HG03469 (cell line): ENCODE results near the gene CD244.

Source experiments
- ATAC-seq: cut with Tn5 transposase; IDR thresholded peaks from one replicate; pipeline ENCODE4 v1.9.1; 2021; ENCODE audit warnings: mild to moderate bottlenecking, moderate library complexity, moderate number of reproducible peaks; ENCODE audit not compliant: unreplicated experiment

Gene CD244

GRCh38 chr1:160850993-160851392 lies 11.7 kb downstream of the CD244 start:
- no peak for ATAC-seq

DNA sequence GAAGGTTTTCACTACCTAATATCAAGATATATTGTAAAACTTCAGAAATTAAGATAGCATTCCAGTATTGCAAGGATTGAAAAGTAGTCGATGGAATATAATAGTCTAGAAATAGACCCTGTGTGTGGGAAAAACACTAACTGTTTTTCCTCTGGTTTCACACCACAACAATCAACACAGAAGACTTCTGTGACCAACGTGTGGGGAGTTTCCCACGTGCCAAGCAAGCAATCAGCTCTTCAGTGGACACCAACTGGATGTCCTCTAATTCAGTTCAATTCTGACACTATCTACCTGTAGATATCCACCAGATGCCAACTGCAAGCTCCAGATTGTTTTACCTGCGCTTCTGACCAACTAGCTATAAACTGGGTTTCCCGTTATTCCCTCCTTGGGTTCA lies 12.1 kb downstream of the CD244 start:
- no peak for ATAC-seq

DNA sequence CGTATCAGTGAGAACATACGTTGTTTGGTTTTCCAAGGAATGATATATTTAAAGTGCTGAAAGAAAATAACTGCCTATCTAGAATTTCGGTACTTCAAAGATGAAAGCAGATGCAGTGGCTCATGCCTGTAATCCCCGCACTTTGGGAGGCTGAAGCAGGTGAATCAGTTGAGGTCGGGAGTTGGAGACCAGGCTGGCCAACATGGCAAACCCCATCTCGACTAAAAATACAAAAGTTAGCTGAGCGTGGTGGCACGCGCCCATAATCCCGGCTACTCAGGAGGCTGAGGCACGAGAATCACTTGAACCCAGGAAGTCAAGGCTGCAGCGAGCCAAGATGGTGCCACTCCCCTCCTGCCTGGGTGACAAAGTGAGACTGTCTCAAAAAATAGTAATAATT lies 16.4 kb downstream of the CD244 start:
- no peak for ATAC-seq

- ATAC-seq = no peak
These were observed 18.0 kb downstream of the CD244 start for GRCh38 chr1:160844447-160845232.

GRCh38 chr1:160841079-160841478 lies 21.6 kb downstream of the CD244 start:
- ATAC-seq = no peak

DNA sequence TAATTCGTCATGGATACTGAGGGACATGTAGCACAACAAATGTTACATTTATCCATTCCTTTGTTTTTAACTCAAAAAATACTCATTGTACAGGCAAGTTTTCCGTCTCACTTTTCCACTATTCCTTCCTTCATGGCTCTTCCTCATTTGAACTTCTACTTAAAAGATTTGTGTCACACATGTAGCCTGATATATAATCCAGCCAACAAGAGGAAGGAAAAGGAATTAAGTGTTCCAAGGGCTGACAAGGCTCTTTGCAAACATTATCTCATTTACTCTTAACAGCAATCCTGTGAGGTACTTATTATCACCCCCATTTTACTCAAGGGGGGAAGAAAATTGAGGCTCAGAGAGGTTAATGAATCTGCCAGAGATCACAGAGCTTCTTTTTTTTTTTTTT lies 22.9 kb downstream of the CD244 start:
- no peak for ATAC-seq

DNA sequence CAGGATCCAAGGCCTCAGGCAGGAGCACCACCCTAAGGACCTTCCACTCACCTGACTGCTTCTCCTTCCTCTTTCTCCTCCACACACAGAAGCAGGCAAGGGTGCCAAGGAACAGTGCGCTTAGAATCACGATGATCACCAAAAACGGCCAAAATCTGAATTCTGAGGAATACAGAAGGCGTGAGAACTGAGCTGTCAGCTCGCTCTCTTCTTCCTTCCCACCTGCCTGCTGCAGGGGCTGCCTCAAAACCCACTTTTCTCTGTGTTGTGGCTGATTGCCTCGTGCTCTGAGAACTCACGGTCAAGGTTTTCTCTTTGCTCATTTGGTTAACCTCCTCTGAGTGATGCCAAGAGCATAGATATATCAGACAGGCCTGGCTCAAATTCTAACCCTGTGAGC lies 23.8 kb downstream of the CD244 start:
- no peak for ATAC-seq

- ATAC-seq = peak; percentile 51
These were observed 25.0 kb downstream of the CD244 start for GRCh38 chr1:160837558-160838205.

DNA sequence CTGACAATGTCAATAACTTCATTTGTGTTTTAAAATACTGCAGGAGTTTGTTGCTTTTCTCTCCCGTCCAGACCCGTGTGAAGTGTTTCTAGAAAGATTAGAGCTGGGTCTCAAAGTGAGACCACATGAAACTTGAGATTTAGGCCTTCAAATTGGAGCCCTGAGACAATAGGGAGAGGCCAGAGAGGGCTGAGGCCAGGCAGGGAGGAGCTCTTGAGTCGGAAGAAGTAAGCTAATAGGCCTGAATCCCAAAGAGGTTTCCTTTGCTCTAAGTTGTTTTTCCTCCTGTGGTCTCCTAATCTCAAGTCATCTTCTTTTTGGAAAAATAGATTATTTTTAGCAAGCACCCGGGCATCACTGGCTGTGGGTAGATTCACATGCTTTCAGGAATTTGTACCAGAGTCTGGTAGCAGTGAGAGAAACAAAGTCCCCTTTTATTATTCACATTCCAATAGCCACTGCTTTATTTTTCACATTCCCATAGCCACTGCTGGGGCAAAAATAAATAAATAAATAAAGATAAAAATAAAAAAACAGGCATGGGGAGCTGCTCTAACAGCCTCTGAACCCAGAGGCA lies 25.6 kb downstream of the CD244 start:
- ATAC-seq = no peak

DNA sequence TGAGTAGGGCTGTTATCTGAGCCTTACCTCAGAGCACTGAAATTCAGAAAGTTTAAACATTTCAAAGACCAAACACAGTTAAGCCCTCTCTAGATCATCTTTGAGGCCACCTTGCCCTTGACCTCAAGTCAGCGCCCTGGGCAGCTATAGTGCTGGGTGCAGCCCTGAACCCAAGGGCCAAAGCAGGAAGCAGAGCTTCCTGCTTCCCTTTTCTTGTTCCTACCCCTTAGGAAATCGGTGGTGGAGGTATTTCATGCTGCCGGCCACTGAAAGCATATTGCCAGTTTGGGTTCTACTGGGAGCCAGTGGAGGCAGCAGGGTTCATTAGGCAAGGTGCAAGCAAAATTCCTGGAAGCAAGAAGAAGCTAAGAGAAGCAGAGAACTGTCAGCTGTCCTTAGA lies 26.1 kb downstream of the CD244 start:
- ATAC-seq = no peak

DNA sequence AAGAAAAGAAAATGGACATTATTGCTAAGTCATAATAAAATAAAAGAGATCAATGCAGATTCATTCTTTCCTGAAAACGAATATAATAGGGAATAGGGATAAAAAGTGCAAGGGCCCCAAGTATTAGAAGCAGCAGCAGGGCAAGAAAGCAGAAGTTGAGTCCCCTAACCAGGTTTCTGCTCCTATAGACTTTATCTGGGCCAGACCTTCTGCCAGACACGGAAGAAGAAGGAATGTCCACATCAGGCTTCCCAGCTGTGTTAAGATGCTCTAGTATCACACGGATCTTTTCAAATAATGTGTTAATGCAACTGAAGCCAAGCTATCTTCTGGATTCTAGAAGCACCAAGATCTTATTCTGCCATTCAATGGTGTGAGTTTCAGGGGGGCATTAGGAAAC lies 26.9 kb downstream of the CD244 start:
- no peak for ATAC-seq

DNA sequence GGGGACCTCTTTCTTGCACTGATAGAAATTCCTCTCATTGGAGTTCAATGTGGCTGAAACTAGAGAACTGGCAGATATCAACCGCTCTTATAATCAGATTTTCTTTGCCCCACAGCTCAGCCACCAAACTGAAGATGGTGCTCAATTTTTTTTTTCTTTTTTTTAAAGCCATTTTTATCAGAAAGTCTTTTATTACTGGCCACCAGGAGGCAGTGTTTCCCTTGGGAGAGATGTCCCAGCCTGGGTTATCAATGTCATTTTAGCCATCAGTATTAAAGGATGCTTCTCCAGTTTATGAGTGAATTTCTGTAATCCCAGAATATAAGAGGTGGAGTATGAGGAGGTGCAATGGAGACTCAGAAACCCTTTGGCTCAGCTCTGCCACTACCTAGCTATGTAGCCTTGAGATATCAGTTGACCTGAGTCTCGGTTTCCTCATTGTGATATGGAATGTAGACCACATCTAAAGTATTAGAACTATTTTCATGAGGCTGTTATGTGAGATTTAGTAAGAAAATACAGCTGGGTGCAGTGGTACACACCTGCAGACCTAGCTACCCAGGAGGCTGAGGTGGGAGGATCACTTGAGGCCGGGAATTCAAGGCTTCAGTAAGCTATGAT lies 27.6 kb downstream of the CD244 start:
- ATAC-seq = no peak

DNA sequence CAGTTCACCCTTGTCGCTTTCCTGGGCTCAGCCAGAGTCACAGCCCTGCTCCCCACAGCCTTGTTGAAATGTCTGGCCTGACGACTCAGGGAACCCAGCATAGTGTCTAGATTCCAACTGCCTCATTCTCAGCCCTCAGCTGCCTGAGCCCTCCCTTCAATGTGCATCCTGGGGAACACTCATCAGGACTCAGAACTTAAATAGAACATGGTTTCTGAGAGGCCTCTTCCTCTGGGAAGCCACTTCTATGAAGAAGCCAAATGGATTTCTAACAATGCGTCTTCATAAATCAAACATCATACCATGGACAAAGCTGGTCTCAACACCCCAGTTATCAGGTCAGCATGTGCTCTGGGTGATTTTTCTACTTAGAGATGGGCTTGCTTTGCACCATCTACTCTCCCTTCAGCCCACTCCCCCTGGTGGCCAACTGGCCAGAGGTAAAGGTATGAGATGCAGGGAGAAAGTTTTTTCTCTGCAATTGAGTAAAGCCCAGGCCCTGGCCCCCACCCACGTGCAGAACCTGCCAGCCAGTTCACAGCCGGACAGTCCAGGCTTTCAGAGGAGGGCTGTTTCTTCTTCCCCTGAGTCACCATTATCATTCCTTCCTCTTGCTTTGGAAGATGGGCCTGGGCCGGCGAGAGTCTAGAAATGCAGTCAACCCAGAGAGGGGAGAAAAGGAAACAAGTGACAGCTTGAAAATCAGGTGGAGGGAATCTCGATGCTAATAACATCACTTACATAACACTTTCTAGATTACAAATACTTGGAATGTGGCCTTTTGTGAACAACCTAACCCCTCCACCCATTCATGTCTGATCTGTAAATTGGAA lies 32.1 kb downstream of the CD244 start:
- ATAC-seq = no peak

- ATAC-seq = no peak
These were observed 32.9 kb downstream of the CD244 start for GRCh38 chr1:160829766-160830165.

GRCh38 chr1:160827418-160827817 lies 35.3 kb downstream of the CD244 start:
- no peak for ATAC-seq

- no peak for ATAC-seq
These were observed 36.1 kb downstream of the CD244 start for GRCh38 chr1:160826546-160826945.

GRCh38 chr1:160823296-160823695 lies 39.4 kb downstream of the CD244 start:
- ATAC-seq = no peak

DNA sequence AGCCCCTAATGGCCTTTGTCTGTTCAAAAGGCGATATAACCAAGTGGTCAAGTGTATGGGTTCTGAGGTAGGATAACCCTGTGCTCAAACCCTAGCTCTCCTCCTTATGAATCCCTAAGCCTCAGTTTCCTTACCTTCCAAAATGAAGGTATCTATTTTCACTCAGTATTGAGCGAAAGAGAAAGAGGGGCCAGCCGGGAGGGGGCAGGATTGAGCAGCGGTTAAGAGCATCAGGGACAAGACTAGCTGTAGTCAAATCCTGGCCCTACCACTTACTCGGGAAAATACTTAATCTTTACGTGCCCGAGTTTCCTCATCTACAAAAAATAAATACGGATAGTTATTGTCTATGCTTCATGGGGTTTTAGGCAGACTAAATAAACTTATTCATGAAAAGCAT lies 41.1 kb downstream of the CD244 start:
- no peak for ATAC-seq

DNA sequence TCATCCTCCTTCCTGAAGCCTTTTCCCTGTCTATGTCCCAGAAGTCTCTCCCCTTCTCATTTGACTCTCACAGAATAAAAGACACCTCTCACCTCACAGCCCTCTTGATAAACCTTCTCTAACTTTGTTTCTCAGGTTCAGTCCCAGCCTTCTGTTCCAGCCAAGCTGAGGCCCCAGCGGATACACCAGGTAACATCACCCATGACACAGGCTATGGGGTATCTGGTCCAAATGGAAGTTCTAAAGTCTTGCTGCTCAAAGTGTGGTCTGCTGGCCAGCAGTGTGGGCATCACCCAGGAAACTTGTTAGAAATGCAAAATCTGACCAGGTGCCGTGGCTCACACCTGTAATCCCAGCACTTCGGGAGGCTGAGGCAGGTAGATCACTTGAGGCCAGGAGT lies 43.5 kb downstream of the CD244 start:
- ATAC-seq = no peak

- no peak for ATAC-seq
These were observed 44.3 kb downstream of the CD244 start for GRCh38 chr1:160818207-160818937.
